Measurements from ENCODE around the gene H1-8. TPM values are rescaled to one million over a fixed set of nuclear protein-coding genes. Genes with fewer than 3 reads are reported as not detected.

Gene H1-8
- total RNA-seq, 1 experiment from 2014 or later = not detected

- no peak overlapping the region for H2AFZ ChIP-seq (ENCODE audit: low read length)
- Mint-ChIP-seq H3K9me3 (no peaks in the 10 kb centered on the region), H3K27me3 (ENCODE audit: low read depth) (no peaks in the 10 kb centered on the region; the same call in 1 of the 2 replicates), H3K4me1 (peaks cover 23 to 54% of the 10 kb centered on the region in 2 experiments), H3K36me3 (ENCODE audit: insufficient read depth in 1 of 3, low read depth in 3 of 3) (peaks cover 0 to 19% (median 1%) of the 10 kb centered on the region in 3 experiments; a peak in 2 of 7 replicates), H3K27ac (no peak overlapping the region), H3K4me3 (peak overlapping the region in 1 of 2 experiments; percentile 4; a peak in 1 of 5 replicates)
- H2BK5ac ChIP-seq (ENCODE audit: insufficient read length, low read length) = no peak overlapping the region
- no peak overlapping the region for H2BK20ac ChIP-seq (ENCODE audit: low read depth, low read length, poor library complexity, severe bottlenecking)
- H3K4ac ChIP-seq (ENCODE audit: low read depth, low read length) = no peak overlapping the region
- H2BK15ac ChIP-seq (ENCODE audit: low read depth, low read length) = no peak overlapping the region
- H3K18ac ChIP-seq (ENCODE audit: insufficient read length, low read depth, low read length) = no peak overlapping the region
- no peak overlapping the region for H3T11ph ChIP-seq (ENCODE audit: low read length)
- no peaks in the 10 kb centered on the region; the same call in 1 of the 2 replicates for H3K4me1 ChIP-seq (ENCODE audit: insufficient read depth, low read length)
- H2BK120ac ChIP-seq (ENCODE audit: low read depth, low read length, poor library complexity, severe bottlenecking) = no peak overlapping the region
- no peak for TF ChIP-seq CTCF (conservative IDR thresholded peaks at IDR 0.05)
- no peak for DNase-seq
- H3K27me3 ChIP-seq (ENCODE audit: insufficient read depth, low read length) = no peaks in the 10 kb centered on the region
- no peak overlapping the region for H4K5ac ChIP-seq (ENCODE audit: insufficient read length, low read depth, low read length)
- no peak overlapping the region for H3K4me2 ChIP-seq (ENCODE audit: insufficient read depth, insufficient read length, low read length)
- H3K79me2 ChIP-seq (ENCODE audit: insufficient read depth, low read length) = no peaks in the 10 kb centered on the region
- H3K23me2 ChIP-seq (ENCODE audit: insufficient read length, low read depth, low read length, poor library complexity, severe bottlenecking) = no peaks in the 10 kb centered on the region
- H4K8ac ChIP-seq (replicated peaks; ENCODE audit: insufficient read length, low read depth, low read length) = no peak overlapping the region
- H2AK5ac ChIP-seq (ENCODE audit: insufficient read length, low read length) = no peak overlapping the region
- H3K23ac ChIP-seq (ENCODE audit: insufficient read length, low read depth, low read length) = no peak overlapping the region
- no peaks in the 10 kb centered on the region for H3K9me3 ChIP-seq (ENCODE audit: control insufficient read depth, low read depth, low read length)
- no CpG with 5 or more reads among the region's 6 CpGs for WGBS (ENCODE audit: extremely low coverage, insufficient read length, low lambda C conversion rate)
- H3K79me1 ChIP-seq (ENCODE audit: insufficient read depth, low read depth, low read length, poor library complexity, severe bottlenecking) = no peaks in the 10 kb centered on the region
- H4K91ac ChIP-seq (ENCODE audit: insufficient read length, low read depth, low read length) = no peak overlapping the region
- no peak overlapping the region for H2BK12ac ChIP-seq (ENCODE audit: insufficient read length, low read depth, low read length)
- H3K56ac ChIP-seq (ENCODE audit: insufficient read length, low read depth, low read length) = no peak overlapping the region
- no peak overlapping the region for H3K27ac ChIP-seq (ENCODE audit: insufficient read length, low read depth, low read length)
- H3K14ac ChIP-seq (ENCODE audit: insufficient read depth, low read length) = no peak overlapping the region; the same call in 1 of the 2 replicates
- H3K9ac ChIP-seq (ENCODE audit: extremely low read depth, insufficient read length, low read length) = no peak overlapping the region
- H4K20me1 ChIP-seq (ENCODE audit: control insufficient read depth, insufficient read depth, insufficient read length) = no peaks in the 10 kb centered on the region
Measured at GRCh38 chr3:129553171-129553570, 10.2 kb downstream of the H1-8 start.

Data from H9 (cell line).